GM21447 (cell line): Measurements from ENCODE around the gene LRRC2.
"Not testable (repeated sequence)": the region's sequence is repeated elsewhere in the genome, so short reads cannot be mapped to it uniquely, and the experiment has no call there.

Experiments
- ATAC-seq: cut with Tn5 transposase; IDR thresholded peaks from one replicate; pipeline ENCODE4 v1.9.1; 2021; ENCODE audit not compliant: unreplicated experiment

LRRC2 gene

DNA sequence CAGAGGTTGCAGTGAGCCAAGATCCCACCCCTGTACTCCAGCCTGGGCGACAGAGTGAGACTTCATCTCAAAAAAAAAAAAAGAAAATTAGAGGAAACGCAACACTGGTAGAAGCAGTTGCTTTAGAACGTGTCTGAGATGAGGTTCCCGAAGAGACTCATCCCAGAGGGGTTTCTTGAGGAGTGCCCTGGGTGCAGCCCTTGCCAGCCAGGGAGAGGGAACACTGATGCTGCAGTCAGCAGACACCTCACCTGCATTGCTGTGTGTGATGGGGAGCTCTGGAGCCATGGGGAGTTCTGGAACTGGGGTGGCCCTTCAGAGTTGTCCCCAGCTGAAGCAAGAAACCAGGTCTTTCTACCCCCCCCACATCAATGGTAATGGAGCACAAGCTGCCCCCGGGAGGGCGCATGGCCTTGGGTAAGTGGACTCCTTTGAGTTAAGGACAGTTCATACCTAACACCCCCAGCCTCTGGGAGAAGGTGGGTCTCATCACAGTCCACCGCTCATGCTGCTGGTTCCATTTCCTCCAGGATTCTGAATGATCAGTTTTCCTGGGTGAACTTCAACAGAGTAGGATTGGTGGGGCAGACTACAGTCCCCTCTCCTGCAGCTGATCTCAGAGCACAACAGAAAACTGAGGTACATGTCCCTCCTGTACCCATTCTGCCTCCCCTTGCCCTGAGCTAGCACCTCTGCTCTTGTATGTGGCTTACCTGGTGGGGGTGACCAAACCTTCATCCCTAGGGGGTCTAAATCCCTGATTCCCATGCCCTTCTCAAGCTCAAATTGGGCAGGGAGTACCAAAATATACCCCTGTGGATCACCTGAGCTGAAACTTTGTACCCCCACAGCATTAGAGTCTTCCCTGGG is 18.7 kb upstream of the LRRC2 start:
- ATAC-seq: no peak

DNA sequence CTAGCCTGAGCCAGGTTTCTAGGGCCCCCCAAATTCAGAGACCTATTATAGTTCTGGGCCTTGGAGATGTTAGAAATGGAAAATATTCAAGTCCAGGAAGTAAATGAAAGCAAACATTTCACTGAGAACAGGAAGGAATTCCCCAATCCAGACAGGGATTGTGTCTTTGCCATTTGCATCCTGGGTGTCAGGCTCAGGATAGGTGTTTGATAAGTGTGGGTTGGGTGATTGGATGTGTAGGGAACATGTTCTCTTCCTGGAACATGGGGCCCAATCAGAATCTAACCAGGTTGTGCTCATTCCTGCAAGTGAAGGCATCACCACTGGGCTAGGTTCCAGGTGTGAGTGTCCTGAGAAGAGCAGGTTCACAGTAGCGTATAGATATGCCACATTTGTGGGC is 14.6 kb upstream of the LRRC2 start:
- ATAC-seq: no peak

DNA sequence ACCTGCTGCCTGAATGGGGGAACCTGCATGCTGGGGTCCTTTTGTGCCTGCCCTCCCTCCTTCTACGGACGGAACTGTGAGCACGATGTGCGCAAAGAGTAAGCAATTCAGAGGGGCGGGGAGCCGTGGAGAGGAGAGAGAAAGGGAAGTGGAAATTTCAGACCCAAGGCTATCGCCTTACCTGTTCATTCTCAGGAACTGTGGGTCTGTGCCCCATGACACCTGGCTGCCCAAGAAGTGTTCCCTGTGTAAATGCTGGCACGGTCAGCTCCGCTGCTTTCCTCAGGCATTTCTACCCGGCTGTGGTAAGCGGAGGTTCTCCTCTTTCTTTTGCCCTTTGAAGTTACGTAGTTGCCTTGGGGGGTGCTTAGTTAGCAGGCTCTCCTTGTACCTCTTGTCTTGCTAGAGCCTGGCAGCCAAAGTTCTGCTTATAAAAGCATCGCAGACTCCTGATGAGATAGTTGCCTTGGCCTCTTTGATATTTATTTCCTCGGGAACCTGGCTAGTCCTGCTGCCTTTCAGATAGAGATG is 13.7 kb upstream of the LRRC2 start:
- no peak for ATAC-seq

DNA sequence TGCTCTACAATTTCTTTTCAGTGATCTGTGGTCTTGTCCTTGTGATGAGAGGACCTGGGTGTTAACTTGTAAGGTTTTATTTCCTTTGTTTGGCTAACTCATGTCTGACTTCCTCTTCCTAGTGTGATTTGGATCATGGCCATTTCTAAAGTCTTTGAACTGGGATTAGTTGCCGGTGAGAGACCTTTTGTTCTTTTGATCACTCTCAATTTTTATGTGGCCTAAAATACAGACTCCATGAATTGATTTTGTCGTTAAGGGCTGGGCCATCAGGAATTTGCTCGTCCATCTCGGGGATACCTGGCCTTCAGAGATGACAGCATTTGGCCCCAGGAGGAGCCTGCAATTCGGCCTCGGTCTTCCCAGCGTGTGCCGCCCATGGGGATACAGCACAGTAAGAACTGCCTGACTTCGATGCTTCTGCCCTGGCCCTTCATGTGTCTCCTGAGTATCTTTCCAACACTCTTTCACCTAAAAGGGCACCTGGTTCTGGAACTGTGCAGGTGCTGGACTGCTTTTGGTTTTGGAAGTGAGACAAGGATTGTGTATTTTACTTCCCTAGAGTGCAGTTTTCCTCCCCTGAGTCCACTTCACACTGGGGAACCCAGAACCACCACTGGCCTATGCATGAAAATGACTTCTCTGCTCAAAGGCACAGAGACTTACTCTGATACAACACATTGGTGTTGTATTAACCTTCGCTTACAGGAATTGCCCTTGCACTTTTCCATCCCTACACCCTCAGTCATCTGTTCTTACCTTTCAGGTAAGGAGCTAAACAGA is 13.1 kb upstream of the LRRC2 start:
- no peak for ATAC-seq

DNA sequence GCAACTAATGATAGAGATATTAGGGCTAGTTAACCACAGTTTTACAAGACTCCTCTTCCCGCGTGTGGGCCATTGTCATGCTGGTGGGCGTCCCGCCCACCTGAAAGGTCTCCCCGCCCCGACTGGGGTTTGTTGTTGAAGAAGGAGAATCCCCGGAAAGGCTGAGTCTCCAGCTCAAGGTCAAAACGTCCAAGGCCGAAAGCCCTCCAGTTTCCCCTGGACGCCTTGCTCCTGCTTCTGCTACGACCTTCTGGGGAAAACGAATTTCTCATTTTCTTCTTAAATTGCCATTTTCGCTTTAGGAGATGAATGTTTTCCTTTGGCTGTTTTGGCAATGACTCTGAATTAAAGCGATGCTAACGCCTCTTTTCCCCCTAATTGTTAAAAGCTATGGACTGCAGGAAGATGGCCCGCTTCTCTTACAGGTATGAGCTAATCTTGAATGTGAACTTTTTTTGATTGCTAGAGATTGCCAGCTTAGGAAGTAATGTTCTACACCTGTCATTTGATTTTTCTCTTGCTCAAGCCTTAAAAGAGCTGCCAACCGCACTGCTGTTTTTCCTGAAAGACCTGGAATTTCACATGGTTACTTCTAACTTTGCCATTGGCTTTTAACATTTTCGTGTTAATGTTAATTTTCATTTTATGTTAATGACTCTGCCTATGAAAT is 11.6 kb upstream of the LRRC2 start:
- ATAC-seq: not testable (repeated sequence)

DNA sequence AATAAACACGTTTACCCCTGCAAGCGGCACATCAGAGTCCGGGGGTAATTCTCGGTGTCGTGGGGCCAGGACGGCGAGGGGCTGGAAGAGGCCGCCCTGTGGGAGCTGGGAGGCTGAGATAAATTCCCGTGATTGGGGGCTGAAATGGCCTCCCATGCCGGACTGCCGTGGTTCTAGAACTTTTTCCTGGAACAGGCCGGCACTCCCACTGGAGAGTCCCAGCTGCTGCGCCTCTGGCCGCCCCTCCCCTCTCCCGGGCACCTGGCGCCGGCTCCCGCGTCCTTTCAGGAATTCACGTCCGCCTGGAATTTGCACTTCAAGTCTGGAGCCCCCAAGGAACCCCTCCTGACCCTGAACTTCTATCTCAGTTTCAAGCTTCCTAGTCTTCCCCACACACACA is 10.8 kb upstream of the LRRC2 start:
- ATAC-seq: no peak

DNA sequence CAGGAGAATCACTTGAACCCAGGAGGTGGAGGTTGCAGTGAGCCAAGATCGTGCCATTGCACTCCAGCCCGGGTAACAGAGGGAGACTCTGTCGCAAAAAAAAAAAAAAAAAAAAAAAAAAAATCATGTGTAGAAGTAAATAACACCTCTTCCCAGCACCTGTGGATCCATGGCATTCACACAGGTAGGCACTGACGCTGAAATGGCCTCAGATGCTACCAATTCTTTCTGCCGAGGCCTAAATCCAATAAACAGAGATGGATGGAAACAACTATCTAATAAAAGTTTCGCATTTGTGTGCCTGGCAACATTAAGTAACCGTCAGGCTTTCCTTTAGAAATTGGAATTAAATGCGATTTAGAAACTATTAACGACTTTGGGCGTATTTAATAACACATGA is 10.3 kb upstream of the LRRC2 start:
- no peak for ATAC-seq

DNA sequence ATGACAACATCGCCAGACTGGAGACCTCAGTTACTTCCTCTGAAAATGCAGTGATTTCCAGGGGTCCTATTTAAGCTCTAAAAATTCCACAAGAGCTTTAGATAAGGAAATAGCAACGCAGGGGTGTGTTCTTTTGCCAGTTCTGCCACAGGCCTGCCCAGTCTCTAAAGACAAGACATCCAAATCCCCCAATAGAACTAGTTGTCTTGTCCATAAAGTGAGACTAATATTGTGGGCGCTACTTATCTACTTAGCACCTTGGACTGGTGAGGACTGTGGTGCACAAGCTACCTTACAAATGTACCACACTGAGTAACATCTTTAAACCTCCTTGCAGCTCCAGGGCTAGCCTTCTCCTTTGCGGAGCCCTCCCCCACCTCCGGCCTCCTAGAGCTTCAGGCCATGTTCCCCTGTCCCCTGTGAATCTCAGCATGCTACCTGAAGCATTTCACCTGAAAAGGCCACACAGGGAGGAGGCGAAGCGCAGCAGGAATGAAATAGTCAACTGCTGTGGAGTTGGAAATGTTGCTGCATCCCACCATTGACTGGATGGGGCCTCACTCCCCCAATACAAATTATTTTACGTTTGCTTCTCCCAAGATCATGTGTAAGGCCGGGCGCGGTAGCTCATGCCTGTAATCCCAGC is 9.6 kb upstream of the LRRC2 start:
- no peak for ATAC-seq

DNA sequence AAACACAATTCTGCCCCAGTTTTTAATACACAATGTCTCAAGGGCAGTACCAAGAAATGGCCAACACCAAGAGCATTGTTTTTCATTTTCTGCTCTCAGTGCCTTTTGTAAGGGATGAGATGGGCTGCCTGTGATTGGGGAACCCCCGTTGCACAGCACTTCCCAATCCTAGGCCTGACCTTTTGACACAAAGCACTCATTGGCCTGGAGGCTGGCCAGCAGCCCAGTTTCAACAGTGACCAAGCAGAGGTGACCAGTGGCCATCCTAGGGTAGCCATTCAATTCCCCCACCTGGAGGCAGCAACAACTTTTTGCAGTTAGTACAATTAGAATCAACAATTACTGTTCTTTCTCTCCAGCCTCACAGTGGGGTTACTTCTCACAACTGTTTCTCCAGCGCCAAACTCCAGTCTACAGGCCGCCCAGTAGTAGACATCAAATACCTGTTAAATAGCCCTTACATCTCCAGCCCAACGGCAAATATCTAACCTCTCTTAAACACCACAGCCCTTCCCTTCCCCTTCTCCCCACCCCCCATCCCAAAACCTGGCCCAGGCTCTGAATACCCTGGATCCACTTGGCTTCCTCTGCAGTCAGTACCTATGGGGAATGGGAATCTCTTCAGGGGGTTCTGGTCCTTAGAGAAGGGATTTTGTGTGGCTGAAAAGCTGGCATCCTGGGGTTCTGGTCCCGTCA is 8.9 kb upstream of the LRRC2 start:
- ATAC-seq: no peak

DNA sequence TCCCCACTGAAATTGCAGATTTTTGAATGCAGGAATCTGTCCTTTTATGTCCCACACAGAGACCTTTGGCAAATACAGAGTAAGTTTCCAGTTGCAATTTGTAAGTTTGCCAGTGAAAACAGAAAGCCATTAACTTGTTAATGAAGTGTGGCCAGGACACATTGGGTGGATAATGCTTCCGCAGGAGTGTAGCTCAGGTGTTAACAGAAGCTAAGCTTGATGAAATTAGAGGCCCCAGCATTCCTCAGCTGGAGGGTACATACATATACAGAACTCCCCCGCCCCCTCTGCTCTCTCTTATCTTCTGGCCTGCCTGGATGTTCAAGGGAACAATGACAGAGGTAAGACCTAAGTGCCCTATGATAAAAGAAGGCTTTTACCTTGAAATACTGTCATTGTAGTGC is 8.1 kb upstream of the LRRC2 start:
- no peak for ATAC-seq

DNA sequence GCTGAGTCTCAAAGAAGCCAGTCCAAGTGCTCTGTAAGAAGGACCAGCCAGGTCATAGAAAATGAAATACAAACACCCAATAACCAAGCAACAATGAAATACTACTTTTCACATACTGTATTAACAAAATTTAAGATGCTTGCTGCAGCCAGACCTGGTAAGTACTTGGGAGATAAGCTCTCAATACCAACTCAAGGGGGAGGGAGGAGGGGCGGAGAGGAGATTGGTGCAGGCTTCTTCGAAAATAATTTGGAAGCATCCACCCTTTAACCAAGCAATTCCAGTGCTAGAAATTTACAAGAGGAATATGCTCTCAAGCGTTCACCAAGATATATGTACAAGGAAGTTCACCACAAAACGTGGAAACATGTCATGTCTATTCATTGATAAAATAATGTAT is 7.6 kb upstream of the LRRC2 start:
- no peak for ATAC-seq

DNA sequence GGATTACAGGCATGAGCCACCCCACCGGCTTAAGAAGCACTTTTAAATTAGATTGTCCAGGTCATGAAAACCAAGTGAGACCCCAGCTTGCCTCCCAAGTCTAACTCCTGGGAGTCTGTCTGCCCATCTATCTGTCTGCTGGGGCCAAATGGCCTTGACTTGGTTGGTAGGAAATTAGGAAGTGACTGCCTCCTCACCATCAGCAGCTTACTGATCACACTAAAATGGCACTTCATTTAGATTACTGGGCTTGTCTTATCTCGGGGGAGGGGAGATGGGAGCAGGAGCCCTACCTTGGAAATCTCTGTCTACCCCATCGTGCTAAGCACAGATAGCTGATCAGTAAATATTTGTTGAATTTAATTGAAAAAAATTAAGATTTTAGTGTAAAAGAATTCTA is 5.6 kb upstream of the LRRC2 start:
- no peak for ATAC-seq

DNA sequence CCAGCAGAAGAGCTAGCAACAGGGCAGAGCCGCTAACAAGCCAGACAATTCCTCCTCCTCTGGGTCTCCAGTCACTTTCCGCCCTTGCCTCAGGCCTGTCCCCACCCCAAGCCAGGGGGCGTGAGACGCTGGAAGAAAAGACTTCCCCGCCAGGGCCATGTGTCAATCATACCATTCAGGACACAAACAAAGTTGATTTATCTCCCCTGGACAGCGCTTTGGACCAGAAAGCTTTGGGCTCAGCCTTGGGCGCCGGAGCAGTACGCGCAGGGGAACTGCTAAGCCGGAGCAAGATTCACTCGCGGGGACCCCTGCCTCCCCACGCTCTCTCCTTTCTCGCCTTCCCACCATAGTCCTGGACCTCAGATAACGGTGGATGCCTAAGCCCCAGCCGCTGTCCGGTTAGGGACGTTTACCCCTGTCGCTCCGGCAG is 479 bp downstream of the LRRC2 start:
- no peak for ATAC-seq

DNA sequence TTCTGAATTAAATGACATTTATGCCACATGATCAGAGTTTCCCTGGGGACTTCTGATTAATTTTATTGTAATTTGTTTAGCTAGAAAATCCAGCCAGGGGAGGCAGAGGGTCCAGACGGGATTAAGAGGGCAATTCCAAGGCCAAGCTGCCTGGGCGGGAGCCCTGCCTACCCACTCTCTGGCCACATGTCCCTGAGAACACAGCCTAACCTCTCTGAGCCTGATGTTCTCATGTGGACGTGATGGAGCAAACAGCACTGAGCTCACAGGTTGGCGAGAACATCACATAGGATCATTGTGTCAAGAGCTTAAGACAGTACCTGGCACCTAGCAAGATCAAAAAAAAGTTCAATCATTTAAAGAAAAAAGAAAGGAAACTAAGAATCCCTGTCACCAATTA is 1.0 kb downstream of the LRRC2 start:
- ATAC-seq: no peak

DNA sequence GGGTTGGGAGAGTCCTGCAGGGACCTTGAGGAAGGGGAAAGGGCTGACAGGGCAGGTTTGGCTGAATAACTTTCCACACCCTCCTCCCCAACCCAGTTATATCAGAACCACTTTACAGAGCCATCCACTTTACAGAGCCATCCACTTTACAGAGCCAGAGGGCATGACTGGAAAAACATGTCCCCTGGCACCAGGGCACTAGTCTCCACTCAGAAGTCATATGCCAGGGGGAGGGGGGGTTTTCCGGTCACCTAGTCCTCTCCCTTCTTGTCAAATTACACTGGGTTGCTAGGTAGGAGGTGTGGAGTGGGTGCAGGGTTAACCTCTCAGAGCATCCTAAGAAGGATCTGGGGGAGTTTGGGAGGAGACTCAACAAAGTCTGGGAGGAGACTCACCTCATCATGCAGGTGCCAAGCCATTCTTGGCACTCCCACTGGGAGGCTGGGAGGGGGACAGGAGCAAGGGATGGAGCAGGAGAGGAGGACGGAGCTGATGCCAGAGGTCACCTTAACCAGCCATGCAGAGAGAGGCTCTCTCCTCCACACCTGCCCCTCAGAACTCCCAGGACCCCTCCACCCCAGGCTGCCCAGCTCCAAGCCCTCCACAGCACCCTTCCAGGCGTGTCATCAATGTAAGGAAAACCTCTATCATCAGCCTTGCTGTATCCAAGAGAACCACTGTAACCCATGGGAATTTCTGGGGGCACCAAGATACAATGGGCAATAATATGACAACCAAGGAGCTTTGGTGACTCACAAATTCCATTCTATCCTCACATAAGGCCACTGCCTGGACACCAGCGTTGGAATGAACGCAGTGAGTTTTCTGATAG is 1.7 kb downstream of the LRRC2 start:
- ATAC-seq: no peak

DNA sequence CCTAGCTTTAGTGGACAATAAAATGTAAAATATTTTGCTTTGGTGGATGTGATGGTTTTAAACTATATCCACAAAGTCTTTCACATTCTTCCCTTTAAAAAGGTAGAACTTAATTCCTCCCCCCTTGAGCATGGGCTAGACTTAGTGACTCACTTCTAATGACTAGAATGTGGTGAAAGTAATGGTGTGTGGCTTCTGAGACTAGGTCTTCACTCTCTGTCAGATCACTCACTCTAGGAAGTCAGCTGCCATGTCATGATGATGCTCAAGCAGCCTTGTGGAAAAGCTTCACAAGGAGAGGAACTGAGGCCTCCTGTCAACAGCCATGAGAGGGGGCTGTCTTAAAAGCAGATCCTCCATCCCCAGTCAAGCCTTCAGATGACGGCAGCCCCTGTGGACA is 4.2 kb downstream of the LRRC2 start:
- ATAC-seq: no peak

DNA sequence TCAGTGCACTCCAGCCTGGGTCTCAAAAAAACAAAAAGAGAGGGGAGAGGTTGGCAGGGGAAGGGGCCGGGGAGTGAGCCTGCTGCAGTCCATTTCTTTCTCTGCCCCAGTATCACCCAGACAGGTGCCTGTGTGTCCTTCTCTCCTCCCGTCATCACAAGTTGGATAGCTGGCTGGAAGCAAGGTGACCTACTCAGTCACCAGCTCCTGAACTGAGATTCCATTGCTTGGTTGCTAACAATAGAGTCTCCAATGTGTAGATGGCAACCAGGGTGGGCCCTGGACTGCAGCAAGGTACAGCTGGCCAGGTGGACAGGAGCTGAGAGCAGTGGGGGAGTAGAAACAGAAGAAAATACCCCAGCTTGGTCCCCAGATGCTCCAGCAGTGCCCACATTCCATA is 4.6 kb downstream of the LRRC2 start:
- ATAC-seq: no peak

DNA sequence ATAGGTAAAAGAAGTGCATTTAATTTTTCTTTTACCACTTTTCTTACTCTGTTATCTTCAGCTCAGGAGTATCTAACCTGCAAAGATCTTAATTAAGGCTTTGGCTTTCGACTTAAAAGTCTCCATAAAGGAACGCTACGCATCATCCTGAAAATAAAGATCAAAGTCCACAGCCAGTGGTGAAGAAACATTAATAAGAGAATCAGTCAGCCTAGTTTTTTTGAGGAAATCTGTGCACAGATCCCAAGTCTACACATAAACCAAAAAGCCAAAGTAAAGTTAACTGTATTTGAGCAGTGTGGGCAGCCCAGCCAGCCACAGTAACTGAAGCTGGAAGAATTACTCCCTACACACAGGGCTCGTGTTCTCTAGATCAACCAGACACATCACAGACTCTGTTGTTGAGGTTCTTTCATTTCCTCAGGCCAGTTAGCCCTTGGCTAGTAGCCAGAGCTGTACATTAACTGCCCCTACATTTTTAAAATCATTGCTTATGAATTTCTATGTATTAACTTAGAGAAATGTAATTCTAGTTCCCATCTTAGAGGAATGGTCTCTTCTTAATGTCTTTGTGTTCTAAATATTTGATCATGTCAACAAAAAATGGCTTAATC is 6.9 kb downstream of the LRRC2 start:
- ATAC-seq: no peak
